HG02981 (cell line): ENCODE results near the gene CELF3.
"Not testable (repeated sequence)": the region's sequence is repeated elsewhere in the genome, so short reads cannot be mapped to it uniquely, and the experiment has no call there.

Experiments
- ATAC-seq: cut with Tn5 transposase; IDR thresholded peaks from one replicate; pipeline ENCODE4 v1.9.1; 2021; ENCODE audit warnings: mild to moderate bottlenecking, moderate library complexity; ENCODE audit not compliant: unreplicated experiment

The CELF3 gene

DNA sequence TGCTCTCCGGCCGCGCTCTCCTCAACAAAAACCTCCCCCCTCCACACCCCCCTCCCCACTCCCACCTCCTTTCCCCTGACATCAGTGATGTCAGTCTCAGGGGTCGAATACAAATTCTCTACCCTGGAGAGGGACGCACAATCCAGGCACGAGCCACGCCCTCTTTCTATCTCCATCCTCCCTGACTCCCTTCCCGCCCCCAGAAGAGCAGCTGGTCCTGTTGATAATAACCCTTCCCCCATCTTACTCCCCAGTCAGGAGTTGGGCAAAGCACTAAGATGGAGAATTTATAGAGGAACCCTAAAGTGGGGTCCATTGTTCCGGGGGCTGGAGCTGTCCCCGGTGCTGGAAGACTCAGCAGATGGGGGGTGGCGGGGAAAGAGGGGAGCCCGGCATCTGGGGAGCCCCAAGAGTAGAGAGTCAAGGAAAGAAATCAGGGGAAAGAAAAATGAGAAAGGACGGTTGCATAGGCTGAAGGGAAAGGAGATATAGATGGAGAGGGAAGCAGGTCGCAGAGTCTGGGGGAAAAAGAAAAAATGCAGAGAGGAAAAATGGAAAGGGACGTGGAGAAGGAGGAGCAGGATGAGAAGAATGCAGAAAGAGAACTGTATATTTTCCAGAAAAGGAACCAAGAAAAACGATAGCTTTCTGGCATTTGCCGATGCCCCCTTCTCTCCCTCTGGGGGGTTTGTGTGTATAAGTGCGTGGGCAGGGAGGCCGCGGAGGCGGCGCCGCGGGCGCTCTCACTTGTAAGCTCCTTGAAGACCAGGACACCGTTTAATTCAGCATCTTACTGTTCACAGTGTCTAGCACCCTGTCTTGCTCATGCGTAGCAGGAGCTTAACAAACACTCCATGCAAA lies at the start of gene CELF3:
Gene CELF3 (minus strand): TSS at position 33 of the 861 bp plus-strand sequence. CDS start 783 bp downstream, outside the sequence.
- ATAC-seq, result no peak

DNA sequence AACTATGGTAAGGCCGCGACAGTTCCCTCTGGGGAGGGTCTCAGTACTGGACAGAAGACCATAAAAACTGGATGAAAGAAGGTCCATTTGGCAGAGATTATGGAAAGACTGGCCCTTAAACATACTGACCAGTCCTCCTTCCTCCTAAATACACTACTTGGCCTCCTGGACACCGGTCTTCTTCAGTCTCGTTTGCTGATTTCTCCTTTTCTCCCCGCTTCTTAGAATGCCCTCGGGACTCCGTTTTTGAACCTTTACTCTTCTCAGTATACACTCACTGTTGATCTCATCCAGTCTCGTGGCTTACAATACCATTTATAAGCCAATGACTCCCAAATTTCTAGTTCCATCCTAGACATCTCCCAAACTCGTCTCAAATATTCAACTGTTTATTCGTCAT lies 47.4 kb upstream of the CELF3 start:
- ATAC-seq, result no peak

DNA sequence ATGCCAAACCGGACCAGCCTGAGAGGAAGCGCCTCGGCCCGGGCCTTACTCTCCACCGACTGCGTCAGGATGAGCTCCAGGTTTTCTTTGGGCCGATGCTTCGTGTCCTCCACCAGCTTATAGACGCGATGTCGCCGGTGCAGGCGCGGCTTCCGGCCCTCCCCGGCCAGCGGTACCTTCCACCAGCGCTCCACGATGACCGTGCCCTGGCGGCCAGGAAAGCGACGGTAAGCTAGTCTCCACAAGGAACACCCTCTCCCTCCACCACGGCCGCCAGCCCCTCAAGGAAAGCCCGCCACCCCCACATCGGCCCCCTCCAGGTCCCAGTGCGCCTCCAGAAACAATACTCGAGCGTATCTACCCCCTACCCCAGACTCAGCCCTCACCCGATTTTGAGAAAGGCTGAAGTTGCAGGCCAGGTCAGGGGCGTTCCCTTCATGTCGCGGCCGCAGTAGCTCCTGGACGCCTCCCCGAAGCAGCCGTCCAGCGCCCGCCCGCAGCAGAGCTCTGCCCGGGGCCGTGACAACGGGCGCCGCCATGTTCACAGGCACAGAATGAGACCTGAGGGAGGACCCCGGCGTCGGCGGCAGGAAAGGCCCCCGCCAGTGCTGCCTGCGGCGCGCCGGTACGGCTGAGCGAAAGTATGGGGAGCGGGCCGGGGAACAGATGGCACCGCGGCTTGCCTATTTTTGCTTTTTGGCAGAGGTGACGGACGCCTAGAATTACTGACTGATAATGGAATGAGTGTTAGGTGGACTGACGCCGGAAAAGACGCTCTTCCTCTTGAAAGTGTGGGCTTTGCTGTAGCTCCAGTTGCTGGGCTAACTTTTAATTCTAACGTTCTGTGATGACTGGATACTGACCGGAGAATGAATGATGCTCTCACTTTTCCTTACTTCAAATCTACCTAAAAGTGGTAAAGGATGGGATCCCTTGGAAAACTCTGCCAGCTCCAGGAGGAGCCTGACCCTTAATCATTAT lies 46.6 kb upstream of the CELF3 start, which contains the start of gene MRPL9:
Gene MRPL9 (minus strand): TSS at position 556 of the 981 bp plus-strand sequence. CDS start 17 bp downstream, at position 539.
- ATAC-seq, result peak; percentile 97

DNA sequence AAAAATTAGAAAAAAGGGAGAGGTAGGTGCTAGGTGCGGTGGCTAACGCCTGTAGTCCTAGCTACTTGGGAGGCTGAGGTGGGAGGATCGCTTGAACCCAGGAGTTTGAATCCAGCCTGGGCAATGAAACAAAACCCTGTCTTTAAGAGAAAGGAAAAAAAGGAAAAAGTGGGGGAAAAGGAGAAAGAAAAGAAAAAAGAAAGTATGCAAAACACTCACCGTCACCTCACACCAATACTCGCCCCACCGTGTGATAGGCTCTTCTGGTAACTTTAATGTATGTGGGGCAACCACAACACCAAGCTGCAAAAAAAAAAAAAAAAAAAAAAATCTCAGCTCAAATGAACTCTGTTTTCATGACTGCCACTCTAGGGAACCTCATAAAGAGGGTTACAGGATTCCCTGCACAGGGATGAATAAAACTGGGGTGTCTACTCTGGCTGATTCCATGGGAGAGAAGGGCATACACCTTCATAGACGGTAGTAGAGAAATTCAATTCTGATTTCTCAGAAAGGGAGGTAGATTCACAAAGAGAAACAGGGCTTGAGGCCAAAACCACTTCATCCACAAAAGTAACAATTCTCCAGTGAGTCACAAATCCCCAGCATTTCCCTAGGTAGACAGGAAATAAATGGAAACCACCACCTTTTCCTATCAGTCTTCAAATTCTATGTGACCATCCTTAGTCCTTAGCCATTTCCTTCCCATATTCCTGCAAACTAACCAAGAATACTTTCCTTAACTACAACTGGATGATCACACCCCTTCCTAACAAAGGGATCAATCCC lies 44.2 kb upstream of the CELF3 start:
- no peak for ATAC-seq

DNA sequence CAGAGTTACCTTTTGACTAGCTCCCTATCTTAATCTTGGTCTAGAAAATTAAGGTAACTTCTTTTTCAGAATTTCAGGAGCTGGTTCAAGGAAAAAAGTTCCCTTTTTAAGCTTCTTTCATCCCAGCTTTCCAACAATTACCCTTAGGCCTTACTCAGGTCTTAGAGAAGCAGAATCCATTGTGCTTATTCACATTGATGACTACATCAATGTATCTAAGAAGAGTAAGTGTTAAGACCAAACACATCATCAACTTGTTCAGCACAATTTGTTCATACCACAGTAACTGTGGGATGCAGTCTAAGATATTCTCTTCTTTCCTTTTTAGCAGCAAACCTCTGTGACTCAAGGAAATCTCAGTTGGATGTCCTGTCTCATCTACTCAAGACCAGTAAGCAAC lies 42.6 kb upstream of the CELF3 start:
- ATAC-seq, result no peak

DNA sequence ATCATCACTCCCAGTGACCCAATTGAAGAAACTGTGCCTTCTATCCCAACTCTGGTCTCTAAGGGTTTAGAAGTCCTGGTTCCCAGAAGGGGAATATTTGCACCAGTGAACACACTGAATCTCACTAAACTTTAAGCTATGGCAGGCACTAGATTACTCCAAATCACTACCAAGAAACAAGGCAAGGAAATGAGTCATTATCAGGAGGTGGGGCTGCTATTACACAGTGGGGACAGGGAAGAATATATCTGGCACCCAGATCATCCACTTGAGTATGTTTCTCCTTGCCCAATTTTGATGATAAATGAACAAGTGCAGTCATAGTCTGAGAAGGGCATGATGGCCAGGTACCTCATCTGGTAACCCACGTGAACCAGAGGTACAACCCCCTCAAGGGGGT lies 39.7 kb upstream of the CELF3 start:
- ATAC-seq, result no peak

DNA sequence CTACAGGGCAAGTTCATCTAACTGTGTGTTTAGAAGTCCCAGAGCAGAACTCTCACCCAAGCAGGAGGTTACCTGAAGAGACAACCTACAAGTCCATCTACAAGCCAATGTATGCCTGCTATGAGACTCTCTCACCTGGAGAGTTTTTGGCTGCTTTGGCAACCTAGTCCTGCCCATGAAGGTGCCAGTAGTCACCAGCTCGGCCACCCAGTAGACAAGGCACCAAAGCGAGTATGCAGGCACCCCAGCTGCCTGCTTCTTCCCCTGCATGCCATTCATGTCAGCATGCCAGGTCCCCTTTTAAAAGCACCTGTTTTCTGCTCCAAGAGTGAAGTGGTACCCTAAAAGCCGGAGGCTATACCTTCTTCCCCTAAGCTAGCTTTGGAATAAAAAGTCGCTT lies 24.9 kb upstream of the CELF3 start:
- ATAC-seq, result no peak

DNA sequence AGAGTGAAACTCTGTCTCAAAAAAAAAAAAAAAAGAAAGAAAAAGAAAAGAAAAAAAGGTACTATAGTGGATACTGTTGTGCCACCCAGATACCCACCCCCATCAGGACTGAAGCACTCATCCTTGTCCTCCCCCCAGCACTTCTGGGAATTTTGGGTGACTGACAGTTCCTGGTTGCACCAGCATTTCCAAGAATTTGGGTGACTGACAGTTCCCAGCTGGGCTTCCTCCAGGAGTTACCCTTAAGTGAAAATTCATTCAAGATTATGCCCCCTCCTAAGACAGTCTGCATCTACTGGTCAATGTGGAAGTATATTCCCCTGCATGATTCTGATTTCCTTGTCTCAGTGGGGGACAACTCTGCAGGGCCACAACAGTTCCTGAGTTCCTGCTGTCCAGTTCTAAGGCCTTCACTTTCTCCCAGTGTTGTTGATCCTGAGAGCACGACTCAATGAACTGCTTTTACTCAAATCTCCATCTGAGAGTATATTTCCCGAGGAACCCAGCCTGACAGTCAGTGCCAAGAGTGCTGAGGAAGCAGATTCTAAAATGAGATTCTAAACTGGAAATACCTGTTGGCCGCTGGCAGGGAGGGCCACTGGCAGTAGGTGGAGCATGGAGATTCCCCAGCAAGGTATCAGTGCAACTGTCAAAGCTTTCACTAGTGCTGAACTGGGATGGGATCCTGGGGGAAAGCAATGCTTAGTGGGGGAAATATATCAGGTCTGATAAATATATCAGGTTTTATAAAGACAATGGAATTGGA lies 23.2 kb upstream of the CELF3 start:
- ATAC-seq, result no peak

DNA sequence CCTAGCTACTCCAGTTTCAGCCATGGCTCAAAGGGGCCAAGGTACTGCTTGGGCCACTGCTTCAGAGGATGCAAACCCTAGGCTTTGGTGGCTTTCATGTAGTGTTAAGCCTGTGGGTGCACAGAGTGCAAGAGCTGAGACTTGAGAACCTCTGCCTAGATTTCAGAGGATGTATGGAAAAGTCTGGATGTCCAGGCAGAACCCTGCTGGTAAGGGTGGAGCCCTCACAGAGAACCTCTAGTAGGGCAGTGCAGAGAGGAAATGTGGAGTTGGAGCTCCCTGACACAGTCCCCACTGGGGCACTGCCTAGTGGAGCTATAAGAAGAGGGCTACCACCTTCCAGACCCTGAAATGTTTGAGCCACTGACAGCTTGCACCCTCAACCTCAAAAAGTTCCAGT lies 20.9 kb upstream of the CELF3 start:
- no peak for ATAC-seq

DNA sequence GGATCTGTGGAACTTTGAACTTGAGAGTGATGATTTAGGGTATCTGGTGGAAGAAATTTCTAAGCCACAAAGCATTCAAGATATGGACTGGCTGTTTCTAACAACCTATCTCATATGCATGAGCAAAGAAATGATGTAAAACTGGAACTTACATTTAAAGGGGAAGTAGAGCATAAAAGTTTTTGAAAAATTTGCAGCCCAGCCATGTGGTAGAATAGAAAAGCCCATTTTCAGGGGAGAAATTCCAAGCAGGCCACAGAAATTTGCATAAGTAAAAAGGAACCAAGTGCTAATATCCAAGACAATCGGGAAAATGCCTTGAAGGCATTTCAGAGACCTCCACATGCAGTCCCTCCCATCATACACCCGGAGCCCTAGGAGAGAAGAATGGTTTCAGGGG lies 20.4 kb upstream of the CELF3 start:
- ATAC-seq, result no peak

DNA sequence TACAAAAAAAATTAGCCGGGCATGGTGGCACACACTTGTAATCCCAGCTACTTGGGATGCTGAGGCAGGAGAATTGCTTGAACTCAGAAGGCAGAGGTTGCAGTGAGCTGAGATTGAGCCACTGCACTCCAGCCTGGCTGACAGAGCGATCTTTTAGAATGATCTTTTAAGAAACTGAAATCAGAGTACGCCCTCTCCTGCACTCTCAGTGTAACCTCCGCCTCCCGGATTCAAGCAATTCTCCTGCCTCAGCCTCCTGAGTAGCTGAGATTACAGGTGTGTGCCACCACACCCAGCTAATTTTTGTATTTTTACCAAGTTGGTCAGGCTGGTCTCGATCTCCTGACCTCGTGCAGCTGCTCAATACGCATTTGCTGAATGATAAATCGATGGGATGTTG lies 17.4 kb upstream of the CELF3 start:
- not testable (repeated sequence) for ATAC-seq

DNA sequence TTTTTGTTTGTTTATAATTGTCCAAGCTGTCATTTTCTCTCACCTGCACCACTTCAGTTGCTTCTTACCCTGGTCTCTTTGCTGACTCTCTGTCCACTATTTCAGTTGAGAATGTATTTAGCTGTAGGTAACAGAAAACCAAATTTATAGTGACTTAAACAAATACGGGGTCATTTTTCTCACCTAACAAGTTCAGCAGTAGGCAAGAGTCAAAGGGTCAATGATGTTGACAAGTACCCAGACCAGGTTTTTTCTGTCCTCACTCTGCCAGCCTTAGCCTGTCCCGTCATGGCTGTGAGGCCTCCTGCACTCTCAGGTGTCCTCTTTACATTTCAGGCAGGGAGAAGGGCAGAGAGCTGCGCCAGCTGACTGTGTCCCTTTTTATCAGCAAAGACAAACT lies 16.5 kb upstream of the CELF3 start:
- ATAC-seq, result no peak

DNA sequence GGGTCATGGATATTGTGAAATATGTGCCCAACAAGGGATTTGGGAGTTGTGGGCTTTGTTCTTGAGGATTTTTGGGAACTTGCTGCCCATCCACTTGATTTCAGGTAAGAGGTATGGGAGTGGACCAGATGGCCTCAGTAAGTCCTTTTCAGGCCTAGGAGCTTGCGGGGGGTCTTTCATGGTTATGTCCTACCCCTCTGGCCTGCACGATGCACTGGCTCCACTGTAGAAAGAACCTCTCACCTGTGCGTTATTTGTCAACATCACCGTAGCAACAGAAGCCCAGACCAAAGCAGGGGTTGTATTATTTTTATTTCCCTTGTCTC lies 13.3 kb upstream of the CELF3 start:
- no peak for ATAC-seq

DNA sequence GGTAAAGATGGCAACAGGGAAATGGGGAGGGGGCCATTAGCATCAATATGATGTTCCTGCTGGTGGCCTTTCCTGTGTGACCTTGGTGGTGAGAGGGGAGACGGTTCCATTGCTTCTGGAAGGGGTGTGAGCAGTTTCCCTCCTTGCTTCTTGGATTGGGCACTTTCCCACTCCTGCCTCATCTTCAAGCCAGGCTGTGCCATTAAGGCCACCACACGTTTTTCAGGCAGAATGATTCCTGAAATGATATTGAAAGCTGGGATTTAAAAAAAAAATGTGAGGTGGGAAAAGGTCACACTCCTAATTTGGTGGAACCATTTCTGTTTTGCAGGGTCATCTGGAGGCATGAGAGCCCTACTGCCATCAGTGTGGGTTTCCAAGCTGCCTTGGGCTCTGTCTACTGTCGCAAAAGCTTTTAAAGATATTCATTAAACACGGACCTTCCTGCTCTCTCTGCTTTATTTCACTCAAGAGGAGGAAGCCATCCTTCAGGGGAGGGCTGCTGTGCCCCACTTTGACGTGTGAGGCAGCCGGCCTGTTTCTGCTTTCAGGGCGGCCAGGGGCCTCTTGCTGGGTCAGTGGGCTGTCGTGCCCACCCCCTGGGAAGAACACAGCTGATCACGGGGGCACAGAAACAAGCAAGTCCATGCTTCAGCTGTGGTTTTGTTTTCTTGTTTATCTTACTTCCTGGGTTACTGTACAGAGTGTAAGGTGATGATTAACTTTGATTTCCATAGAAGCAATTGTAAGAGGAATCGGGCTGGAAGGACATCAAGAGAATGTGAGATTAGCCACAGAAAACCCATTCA lies 12.8 kb upstream of the CELF3 start:
- ATAC-seq, result no peak

DNA sequence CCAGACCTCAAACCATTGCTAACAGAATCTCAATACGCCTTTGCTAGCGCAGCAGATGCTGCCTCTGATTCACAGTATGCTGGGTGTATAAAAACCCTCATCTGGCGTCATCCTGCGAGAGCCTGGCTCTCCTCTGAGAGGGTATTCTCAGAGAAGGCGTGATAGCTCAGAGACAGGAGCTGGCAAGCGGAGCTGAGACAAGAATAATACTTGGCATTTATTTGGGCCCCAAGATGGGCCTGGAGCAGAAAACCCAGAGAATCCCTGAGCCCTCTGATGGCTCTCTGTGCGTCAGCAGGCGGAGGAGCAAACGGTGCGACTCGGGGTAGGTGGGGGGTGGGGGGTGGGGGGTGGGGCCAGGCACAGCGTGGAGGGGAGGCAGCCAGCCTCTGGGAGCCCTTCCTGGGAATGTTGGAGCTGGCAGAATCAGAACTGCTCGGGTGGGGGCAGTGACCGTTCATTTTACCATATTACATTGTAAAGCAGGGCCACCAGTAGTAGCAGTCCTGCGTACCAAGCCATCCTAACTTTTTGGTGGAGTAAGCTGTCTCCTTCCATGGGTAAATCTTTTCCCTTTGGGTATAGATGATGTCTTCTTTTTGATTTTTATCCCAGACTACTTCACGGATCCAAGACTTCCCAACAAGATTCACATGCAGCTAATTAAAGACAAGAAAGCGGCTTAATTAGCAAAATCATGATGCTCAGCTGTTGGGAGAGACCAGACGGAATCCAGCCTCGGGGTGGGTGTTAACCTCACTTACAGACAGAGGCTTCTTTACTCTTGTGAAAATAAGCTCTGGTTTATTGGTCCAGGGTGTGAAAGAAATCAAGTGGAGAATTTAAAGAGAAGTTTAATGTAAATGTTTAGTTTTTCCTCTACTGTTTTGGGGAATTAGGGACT lies 11.8 kb upstream of the CELF3 start:
- ATAC-seq, result no peak

DNA sequence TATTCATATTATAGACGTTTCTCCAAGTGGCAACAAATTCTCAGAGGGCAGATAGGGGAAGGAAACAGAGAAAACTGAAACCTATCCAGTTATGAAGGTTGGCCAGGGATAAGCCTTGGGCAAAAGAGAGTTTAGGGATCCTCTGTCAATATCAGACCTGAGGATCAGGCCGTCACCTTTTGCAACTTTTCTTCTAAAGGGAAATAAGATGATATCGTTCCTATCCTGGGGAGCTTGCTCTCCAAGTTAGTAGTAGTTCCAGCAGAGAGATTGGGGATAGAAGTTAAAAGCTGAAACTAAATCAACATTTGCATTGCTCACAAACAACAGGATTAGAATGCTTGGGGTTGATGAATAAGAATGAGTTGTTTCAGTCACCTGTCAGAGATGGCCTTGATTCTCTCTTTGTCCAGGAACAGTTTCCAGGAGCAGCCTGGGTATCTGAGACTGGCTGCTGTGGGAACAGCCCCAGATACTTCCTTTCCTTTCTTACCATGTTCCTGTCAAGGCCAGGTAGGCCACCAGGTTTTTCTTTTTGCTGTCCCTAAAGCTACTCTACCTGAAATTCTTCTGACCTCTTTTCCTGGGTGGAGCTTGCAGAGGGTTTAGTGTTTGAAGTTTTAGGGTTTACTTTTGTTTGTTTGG lies 7.2 kb upstream of the CELF3 start:
- no peak for ATAC-seq

DNA sequence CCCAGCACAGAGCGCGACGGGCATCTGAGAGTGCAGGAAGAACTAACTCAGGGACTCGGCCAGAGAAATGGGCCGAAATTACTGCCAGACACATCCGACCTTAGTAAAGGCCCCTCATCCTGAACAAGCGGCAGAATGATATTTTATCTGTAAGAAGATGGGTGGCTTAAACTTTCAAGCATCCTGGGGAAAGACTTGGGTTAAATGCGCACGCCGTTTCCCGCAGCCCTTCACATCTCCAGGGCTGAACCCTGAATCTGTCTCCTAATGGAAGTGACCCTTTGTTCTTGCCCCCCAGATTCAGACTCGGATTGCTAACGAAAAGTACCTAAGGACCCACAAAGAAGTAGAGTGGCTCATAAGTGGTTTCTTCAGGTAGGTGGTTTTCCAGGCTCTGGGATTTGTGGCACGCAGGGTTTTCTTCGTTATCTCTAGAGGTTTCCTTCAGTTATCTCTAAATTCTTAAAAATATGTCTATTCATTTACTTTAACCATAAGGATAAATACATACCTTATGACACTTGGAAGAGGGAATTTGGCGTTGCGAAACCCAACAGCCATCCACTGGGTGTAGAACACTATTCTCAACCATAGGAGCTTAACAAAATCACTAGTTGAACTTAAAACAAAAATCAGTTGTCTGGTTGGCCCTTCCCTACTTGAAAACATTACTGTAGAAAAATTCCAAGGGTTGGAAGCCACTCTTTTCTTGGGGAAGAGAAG lies 5.3 kb upstream of the CELF3 start:
- no peak for ATAC-seq
